GM21717 (cell line): ENCODE data around the gene XIAP.
"Not testable (repeated sequence)": the region's sequence is repeated elsewhere in the genome, so short reads cannot be mapped to it uniquely, and the experiment has no call there.

Experiments
- ATAC-seq: cut with Tn5 transposase; IDR thresholded peaks from one replicate; pipeline ENCODE4 v1.9.1; 2021; ENCODE audit warnings: mild to moderate bottlenecking, moderate library complexity; ENCODE audit not compliant: unreplicated experiment

Gene XIAP

GRCh38 chrX:123873956-123874355 is 14.1 kb downstream of the XIAP start:
- ATAC-seq: no peak

DNA sequence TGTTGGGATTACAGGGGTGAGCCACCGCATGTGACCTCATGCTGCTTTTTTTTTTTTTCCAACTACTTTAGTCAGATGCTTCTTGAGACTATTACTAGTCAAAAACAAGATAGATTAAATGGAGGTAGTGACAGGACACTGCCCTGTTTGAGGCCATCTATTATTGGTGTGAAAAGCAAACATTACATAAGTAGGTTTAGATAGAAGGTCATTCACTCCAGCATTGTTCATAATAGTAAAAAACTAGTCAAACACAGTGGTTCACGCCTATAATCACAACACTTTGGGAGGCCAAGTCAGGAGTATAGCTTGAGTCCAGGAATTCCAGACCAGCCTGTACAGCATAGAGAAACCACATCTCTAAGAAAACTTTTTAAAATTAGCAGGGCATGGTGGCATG is 16.3 kb downstream of the XIAP start:
- no peak for ATAC-seq

DNA sequence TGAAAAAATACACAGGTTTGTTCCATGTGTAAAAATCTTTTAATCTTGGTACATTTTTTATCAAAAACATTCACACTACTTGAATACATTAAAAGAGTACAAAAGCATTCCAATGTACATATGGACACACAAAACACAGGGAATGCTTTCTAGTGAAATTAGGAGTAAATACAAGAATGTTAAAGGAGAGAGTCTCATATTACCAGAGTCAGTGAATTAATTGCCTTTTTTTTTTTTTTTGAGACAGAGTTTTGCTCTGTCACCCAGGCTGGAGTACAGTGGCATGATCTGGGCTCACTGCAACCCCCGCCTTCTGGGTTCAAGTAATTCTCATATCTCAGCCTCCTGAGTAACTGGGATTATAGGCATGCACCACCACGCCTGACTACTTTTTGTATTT is 17.0 kb downstream of the XIAP start:
- no peak for ATAC-seq

- peak; percentile 82 for ATAC-seq
Observed at GRCh38 chrX:123878252-123878721, 18.4 kb downstream of the XIAP start.

DNA sequence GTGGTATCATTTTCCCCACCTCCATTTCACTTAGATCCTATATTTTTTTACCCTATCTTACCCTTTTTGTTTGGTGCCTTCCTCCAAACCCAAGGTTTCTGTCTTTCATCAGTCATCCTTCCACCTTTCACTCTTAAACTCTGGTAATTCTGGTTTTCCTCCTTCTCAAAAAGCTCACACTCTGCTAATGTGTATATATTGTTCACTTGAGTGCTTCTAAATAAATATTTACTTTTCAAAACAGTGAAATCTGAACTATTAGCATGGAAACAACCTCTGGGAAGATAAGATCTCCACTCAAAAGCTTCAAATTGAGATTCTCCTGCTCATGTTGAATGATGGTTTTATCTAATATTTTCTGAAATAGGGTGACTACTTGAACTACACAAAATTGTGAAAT is 21.5 kb downstream of the XIAP start:
- no peak for ATAC-seq

DNA sequence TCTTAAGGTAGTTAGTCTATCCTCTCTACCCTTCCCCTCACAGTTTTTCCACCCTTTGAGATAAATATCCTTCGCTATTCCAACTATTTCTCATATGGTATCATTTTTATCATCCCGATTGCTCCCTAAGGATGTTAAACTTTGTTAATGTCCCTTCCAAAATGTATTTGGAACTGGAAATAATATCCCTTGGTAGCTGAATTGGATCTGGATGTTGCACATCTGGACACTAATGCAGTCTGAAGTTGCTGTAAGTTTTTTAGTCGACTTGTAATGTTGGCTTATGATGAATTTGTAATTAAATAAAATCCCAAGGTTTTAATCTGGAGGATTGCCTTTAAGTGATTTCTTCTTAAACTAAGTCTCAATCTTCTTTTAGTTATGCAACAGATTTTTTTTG is 22.5 kb downstream of the XIAP start:
- no peak for ATAC-seq

DNA sequence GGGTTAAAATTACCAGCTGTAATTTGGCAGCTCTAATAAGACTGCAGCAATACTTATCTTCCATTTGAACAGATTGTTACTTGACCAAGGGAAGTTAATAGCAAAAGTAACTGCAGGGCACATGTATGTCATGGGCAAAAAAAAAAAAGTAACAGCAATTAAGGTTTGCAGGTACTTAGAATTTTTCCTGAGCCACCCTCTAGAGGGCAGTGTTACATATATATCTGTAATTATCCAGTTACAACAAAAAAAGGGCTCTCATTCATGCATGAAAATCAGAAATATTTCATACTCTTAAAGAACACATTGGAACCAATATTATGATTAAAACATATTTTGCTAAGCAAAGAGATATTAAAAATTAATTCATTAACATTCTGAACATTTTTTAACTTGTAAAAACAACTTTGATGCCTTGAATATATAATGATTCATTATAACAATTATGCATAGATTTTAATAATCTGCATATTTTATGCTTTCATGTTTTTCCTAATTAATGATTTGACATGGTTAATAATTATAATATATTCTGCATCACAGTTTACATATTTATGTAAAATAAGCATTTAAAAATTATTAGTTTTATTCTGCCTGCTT is 25.1 kb downstream of the XIAP start:
- ATAC-seq: no peak

DNA sequence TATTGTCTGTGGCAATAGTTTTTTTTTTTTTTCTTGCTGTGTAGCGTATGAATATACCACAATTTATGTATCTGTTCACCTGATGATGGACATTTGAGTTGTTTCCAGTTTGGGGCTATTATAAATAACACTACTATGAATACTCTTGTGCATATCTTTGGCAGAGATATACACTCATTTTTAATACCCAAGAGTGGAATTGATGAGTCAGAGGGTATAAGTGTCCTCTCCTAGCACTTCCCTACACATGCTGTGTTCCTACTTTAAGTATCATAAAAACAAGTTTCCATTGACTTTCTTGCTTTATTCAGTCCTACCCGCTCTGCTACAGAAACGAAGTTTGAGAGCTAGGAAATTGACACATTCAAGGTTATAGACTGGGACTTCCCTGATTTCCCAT is 39.8 kb downstream of the XIAP start:
- ATAC-seq: no peak

DNA sequence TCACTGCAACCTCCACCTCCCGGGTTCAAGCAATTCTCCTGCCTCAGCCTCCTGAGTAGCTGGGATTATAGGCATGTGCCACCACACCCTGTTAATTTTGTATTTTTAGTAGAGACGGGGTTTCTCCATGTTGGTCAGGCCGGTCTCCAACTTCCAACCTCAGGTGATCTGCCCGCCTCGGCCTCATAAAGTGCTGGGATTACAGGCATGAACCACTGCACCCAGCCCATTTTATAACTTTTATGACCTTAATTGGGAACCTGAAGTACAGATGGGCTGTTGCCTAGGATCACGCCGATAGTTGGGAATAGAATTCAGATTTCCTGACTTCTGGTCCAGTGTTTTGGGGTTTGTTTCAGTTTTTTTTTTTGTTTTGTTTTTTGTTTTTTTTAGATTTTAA is 43.4 kb downstream of the XIAP start:
- not testable (repeated sequence) for ATAC-seq

DNA sequence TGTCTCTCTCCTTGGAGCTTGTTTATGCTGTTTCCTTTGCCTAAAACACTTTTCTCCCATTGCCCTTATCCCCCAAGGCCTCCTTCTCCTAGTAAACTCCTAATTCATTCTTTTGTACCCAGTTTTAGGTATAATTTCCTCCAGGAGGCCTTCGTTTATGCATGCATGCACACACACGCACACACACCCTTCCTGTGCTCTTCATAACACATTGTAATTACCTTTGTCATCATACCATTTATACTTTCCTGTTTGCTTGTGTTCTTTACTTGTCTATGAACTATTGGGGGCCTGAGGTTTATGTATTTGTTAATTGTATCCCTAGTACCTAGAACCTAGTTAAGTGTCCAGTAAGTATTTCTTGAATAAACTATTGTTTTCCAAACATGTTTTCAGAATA is 45.5 kb downstream of the XIAP start:
- ATAC-seq: no peak

DNA sequence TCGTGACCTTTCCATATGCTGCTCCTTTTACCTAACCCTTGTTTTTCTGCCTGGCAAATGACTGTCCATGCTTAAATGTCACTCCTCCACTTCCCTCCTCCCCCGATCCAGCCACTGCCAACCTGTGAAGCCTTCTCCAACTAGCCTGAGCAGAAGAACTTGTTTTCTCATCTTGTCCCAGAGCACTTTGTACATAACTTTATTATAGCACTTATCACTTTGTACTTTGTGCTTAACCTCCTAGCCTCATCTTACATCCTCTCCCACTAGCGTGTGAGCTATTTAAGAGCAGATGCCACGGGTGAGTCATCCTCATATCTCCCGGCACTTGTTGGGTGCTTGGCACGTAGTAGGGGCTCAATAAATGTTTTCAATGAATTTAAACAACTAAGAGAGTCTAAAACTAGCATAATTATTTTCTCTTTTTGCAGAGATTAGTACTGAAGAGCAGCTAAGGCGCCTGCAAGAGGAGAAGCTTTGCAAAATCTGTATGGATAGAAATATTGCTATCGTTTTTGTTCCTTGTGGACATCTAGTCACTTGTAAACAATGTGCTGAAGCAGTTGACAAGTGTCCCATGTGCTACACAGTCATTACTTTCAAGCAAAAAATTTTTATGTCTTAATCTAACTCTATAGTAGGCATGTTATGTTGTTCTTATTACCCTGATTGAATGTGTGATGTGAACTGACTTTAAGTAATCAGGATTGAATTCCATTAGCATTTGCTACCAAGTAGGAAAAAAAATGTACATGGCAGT is 46.9 kb downstream of the XIAP start:
- no peak for ATAC-seq

DNA sequence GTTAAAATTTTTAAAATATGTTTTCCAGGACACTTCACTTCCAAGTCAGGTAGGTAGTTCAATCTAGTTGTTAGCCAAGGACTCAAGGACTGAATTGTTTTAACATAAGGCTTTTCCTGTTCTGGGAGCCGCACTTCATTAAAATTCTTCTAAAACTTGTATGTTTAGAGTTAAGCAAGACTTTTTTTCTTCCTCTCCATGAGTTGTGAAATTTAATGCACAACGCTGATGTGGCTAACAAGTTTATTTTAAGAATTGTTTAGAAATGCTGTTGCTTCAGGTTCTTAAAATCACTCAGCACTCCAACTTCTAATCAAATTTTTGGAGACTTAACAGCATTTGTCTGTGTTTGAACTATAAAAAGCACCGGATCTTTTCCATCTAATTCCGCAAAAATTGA is 49.7 kb downstream of the XIAP start:
- no peak for ATAC-seq

DNA sequence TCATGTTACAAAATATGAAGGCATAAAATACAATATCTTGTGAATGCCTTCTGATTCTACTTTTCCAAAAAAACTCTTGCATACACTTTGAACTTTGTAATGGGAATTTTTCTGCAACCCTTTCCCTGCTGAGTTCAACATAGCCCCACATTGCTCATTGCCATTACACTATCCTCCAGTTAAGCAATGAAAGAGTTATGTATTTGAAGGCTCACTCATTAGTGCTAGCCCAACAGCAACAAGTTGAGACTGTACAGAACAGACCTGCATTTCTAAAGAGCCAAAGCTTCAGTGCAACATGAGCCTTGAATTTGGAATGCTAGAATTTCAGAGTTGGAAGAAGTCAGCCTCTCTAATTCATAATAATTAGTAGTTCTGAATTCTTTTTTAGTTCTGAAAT is 57.2 kb downstream of the XIAP start:
- ATAC-seq: no peak

GRCh38 chrX:123918106-123918721 is 58.4 kb downstream of the XIAP start:
- no peak for ATAC-seq

DNA sequence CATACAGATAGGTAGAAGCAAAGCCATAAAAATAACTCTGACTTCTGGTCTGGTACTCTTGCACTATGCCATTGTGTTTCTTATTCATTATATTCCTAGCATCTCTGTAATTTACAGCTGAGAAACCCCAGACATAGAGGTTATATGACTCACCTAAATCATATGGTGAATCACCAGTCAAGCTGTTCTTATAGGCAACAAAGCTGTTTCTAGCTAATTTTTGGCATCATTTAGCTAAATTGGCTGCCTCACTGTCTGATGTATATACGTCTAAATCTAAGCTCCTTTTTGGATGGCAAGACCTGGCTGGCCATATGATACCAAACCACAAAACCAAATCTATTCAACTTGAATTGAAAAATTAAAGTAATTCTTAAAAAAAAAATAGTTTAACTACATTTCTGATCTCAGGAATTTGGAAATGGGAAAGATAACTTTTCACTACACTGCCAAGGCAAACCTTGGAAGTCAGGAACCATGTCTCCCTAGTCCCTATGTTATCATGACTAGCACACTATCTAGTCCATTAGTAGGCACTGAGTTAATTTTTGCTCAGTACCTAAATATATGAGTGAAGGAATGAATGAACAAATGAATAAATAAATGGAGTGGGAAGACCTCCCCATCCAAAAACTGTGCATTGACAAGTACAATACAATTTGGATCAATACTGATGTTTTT is 60.4 kb downstream of the XIAP start:
- ATAC-seq: no peak

DNA sequence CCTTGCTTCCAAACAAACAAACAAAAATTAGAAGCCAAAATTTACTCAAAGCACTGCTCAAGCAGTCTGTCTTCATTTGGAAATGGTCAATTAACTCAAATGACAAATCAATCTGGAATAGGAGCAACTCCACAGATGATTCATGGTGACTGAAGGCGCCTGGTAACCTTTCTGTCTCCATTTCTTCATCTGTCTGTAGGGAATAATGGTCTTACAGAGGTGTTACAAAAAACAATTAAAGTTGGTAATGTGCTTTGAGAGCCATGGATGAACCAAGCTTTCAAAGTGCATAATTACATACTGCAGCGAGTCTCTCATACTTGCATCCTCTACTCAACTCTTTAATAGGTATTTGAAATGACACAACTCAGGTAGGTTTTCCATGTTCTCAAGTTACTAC is 63.4 kb downstream of the XIAP start:
- ATAC-seq: no peak

DNA sequence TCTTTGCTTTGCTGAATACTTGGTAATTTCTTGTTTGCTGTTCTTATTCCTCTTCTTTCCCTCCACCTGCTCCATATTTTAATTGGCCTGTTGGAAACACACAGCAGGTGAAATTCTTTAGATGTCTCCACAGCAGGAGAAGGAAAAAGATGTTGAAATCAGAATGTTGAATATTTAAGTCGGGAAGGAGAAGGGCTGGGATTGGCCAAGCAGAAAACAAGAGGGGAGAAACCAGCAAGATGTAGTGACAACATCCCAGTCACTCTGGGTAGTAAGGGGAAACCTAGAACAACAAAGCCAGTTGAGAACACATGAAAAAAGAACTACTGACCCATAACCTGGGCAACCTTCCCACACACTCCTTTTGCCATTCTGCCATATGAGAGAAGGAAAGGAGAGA is 64.3 kb downstream of the XIAP start:
- ATAC-seq: no peak

- ATAC-seq: no peak
Observed at GRCh38 chrX:123927845-123928244, 68.0 kb downstream of the XIAP start.

- ATAC-seq: not testable (repeated sequence)
Observed at GRCh38 chrX:123932055-123932454, 72.2 kb downstream of the XIAP start.

DNA sequence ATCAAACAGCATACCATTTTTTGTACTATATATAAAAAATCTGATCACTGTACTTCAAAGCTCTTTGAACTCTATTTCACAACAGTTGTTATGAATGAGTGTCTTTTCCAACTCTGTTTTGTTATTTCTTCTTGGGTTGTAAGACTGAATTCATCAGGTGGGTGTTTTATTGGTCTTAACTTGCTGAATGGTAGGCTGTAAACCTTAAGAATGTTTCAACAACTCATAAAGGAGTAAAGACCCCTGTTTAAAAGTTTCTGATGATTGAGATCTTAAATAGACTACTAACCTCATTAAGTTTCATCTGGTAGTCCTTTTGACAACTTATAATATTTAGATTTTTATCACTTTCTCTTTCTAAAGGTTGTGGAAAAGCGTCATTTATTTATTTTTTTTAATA is 83.2 kb downstream of the XIAP start:
- ATAC-seq: no peak

DNA sequence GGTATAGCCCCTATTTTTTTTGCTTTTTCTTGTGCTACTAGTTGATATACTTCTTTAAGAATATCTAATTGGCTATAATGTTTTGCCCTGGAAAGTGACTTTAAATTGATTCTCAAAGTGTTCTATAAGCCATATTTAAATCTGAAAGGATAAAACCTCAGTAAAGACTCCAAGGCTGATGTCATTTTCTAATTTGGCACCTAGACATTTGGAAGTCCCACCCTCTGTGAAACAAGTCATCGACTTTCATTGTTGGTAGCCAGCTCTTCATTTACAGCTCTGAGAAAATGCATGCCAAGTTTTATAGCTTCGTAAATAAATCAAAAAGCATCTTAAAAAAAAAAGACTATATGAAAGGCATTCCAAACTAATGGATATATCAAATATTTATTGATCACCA is 83.6 kb downstream of the XIAP start:
- ATAC-seq: no peak

DNA sequence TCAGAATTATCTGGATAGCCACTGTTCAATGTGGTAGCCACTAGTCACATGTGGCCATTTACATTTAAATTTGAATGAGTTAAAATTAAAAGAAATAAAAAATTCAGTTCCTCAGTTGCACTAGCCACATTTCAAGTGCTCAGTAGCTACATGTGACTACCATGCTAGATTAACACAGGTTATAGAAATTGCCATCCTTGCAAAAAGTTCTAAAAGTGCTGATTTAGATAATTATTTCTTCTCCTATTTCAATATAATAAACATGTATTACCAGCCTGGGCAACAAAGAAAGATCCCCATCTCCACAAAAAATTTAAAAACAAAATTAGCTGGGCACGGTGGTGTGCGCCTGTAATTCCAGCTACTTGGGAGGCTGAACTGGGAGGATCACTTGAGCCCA is 90.0 kb downstream of the XIAP start:
- ATAC-seq: no peak
